NAMALWA (cell line): ENCODE measurements around the gene TERT.
A peak's percentile ranks its signal among the peaks of the same experiment; 100 is the strongest.

Experiments used
- DNase-seq: peaks from one replicate; pipeline ENCODE4 v3.0.0-alpha.2; 2015; ENCODE audit warnings: low spot score

Gene TERT

GRCh38 chr5:1206521-1207412 lies 88.1 kb downstream of the TERT start:
- DNase-seq = no peak

- DNase-seq = no peak
Observed at GRCh38 chr5:1205255-1206180, 89.3 kb downstream of the TERT start.

GRCh38 chr5:1204693-1205242 lies 90.1 kb downstream of the TERT start:
- peak; percentile 57 for DNase-seq

GRCh38 chr5:1203968-1204692 lies 90.7 kb downstream of the TERT start:
- no peak for DNase-seq

GRCh38 chr5:1203311-1203967 lies 91.4 kb downstream of the TERT start:
- DNase-seq = no peak
